HG03342 (cell line): Measurements from ENCODE around the gene C22orf23.

Experiments used
- ATAC-seq: cut with Tn5 transposase; IDR thresholded peaks from one replicate; pipeline ENCODE4 v1.9.1; 2021; ENCODE audit warnings: mild to moderate bottlenecking, moderate library complexity; ENCODE audit not compliant: unreplicated experiment

C22orf23 gene

DNA sequence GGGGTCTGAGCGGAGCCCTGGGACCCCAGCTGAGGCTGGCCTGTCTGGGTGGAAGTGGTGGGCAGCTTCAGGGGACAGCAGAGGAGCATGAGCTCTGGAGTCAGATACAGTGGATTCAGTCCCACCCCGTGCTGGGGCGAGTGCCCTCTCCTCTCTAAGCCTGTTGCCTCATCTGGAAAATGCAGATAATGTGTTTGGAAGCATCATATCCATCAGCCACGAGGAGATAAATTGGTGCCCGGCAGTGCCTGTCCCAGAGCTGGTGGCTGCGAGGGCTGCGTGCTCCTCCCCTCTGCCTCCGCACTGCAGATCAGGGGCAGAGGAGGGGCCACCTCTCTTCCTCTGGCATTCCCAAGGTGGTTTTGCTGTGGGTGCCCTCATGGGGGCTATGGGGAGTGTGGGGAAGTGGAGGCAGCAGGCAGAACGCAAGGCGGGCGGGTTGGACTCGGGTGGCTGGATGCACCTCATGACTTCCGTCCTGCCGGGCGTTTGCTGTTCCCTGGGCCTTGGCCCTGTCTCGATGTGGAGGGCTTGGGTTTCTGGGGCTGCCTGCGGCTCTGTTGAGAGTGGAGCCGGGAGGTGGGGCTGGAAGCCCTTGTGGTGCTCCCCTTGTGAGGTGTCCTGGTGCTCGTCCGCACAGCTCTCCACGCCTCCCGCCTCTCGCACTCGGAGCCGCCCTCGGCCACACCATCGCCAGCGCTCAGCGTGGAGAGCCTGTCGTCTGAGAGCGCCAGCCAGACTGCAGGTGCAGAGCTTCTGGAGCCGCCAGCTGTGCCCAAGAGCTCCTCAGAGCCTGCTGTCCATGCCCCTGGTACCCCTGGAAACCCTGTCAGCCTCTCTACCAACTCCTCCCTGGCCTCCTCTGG lies 26.4 kb downstream of the C22orf23 start:
- ATAC-seq, result no peak

GRCh38 chr22:37926358-37926757 lies 27.0 kb downstream of the C22orf23 start:
- no peak for ATAC-seq

DNA sequence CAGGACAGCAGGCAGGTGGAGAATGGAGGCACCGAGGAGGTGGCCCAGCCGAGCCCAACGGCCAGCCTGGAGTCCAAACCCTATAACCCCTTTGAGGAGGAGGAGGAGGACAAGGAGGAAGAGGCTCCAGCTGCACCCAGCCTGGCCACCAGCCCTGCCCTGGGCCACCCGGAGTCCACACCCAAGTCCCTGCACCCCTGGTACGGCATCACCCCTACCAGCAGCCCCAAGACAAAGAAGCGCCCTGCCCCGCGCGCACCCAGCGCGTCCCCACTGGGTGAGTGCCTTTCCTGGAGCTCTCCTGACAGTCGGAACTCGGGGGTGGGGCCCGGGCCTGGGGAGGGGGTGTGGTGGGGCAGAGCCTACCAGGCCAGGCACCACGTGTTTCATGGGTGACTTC lies 27.6 kb downstream of the C22orf23 start:
- ATAC-seq, result no peak

DNA sequence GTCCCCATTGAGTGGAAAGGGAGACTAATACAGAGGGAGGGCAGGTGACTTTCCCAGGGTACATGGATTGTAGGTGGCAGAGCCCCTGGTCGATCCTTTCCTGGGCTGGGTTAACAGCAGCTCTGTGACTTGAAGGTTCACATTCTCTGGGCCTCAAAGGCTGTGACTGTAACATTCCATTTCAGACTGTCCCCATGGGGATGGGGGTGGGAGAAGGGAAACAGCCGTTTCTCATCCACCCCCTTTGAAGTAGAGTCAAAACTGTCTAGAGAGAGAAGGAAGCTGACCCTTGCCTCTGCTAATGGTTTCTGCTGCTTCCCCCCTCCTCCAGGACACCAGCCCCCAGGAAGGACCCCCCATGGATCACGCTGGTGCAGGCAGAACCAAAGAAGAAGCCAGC lies 28.1 kb downstream of the C22orf23 start:
- ATAC-seq, result no peak

DNA sequence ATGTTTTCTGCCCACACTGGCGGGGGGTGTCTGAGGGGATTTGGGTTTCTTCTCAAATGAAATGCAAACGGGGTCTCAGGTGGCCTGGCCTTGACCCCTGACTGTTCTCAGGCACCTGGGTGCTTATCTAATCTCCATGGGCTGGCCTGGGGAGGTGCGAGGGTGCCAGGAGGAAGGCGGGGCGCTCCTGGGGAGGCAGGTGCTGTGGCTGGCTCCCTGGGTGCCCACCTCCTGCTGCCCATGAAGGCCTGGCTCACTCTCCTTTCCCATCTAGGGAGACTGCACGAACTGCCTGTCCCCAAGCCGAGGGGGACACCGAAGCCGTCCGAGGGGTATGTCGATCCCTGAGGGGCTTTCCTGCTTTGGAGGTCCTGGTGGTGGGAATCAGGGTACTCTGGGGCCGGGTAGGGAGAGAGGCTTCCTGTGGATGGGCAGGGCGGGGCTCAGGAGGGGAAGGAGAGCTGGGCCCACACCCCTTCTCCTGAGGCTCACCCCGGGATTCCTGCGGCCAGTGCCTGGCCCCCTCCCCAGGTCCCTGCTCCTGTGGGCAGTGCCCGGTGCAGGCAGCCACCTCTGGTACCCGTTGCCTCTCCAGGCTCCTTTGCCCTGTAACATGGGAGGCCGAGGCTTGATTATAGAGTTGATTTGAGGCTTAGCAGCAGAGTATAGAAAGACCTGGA lies 28.9 kb downstream of the C22orf23 start:
- ATAC-seq, result no peak

GRCh38 chr22:37923927-37924326 lies 29.5 kb downstream of the C22orf23 start:
- ATAC-seq, result no peak

DNA sequence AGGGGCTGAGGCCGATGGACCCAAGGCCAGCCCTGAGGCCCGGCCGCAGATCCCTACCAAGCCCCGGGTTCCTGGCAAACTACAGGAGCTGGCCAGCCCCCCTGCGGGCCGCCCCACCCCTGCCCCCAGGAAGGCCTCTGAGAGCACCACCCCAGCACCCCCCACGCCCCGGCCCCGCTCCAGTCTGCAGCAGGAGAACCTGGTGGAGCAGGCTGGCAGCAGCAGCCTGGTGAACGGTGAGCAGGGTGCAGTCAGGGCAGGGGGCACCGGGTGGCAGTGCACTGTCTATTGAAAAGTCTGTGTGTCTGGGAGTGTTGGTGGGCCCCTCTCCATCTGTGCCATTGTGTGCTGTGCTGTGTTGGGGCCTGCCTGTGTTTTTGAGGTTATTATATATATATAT lies 31.2 kb downstream of the C22orf23 start:
- no peak for ATAC-seq

DNA sequence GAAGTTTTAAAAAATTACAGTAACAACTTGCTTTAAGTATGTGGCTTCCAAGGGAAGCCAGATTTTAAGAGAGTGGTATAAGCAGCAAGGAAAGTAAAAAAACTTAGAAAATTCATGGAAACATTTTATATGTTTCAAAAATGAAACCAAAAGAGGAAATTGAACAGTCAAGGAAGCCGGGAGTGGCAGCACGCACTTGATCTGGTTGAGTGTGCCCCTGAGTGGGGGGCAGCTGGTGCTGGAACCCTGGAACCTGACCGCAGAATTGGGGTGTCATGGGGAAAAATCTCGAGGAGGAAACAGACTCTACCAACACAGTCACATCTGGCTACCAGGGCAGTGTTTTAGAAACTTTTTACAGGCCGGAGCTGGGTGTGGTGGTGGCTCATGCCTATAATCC lies 33.3 kb downstream of the C22orf23 start:
- ATAC-seq, result no peak

- no peak for ATAC-seq
Measured at GRCh38 chr22:37918580-37919270, 34.7 kb downstream of the C22orf23 start.

GRCh38 chr22:37917874-37918548 lies 35.4 kb downstream of the C22orf23 start:
- ATAC-seq, result no peak

DNA sequence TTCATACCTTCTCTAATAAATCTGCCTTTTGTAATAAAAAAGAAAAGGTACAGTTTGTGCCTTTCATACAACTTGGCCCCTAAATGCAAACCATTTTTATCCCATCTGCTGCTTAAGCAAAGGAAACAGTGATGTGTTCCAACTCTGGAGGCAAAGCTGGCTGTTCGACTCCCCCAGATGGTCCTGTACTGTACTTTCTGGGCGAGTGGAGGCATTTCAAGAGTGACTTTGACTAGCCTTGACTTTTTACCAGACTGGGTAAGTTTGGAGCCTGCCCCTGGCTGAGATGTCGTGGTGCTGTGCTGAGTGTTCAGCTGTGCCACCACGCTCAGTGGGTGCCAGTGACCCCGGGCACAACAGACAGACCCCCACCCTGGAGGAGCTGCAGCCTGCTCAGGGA lies 37.1 kb downstream of the C22orf23 start:
- no peak for ATAC-seq

DNA sequence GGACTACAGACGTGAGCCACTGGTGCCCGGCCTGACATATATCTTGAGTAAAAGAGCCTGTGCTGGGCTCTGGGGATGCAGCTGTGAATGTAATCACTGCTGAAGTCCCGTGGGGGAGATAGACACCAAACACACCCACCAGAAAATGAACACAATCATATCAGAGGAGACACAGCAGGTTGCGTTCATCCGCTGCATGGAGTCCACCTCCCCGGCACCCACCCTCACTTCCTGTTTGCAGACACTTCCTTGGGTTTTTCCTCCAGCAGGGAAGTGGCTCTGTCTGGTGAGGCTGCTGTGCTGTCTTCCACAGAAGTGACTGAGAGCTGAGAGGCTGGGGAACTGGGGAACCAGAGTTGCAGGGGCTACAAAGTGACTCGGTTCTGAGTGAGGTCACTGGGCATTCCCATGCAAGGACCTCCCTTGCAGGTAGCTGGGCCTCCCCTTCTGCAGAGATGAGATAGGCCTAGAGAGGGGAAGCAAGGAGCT lies 40.1 kb downstream of the C22orf23 start:
- ATAC-seq, result no peak

DNA sequence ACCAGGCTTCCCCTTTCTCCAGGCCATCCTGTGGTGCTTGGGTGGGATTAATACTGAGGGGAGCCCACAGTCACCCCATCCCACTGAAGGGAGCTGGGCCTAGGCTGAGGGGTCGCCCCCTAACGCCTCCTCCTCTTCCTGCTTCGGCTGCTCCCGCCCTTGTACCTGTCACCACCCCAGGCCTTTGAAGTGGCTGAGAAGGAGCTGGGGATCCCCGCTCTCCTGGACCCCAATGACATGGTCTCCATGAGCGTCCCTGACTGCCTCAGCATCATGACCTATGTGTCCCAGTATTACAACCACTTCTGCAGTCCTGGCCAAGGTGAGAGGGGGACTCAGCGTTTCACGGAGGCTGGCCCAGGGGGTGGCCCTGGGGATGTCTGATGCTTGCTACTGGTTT lies 41.2 kb downstream of the C22orf23 start:
- ATAC-seq, result no peak

DNA sequence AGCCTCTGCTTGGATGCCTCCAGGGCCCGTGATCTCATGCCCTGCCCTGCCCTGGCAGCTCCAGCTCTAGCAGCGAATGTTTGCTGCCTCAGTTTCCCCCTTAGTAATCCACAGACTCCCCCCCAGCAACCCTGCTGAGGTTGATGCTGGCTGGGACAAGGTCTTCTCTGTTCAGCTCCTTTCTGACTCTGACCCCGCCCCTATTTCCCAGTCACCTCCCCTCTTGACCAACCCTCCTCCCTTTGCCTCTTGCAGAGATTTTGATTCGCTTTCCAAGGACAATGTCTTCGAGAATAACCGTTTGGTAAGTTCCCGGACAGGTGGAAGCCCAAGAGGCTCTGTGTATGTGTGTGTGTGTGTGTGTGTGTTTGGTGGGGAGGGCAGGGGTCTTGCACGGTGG lies 41.7 kb downstream of the C22orf23 start:
- ATAC-seq, result no peak

DNA sequence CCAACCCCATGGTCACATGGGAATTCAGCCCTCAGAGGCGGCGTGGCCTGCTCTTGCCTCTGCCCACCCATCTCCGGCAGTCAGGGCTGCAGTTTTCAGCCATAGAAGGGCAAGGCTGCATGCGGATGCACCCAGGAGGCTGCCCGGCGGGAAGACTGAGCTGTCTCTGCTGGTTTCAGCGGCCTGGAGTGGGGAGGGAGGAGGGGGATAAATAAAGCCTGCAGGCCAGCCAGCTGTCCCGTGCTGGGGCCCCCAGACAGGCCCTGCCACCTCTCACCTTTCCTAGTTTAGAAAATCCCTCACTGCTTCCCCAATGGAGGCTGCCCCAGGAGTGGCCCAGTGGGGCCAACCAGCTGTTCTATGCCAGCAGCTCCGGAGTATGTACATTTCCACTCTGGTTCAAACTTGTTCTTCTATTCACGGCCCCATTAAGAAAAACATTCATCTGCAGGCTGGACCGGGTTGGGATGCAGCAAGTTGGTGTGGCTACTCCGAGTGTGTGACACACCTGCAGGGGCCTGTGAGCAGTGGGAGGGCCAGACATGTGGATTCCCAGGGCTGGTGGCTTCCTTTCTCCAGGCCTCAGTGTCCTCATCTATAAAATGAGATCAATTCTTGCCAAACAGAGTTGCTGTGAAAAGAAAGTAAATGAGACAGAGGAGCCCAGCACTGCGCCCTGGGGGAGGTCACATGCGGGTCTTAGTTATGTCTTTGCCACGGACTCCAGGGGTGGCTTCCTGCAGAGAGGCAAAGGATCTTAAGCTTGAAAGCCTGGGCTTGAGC lies 42.3 kb downstream of the C22orf23 start:
- no peak for ATAC-seq

DNA sequence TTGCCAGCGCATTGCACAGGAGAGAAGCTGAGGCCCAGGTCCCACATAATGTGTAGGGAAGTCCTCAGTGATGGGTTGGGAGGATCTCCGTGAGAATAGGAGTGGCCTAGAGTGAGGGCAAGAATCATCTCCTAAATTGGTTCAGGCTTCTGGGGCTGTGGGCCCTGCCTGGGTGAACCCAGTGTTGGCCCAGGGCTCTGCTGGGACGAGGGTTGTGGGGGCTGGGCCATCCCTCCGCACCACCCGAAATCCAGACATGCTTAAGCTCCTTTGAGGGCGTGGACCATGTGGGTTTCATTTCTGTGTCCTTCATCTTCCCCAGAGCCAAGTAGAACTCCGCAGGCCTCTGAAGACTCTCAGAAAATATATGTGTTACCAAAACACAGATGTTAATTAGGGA lies 43.6 kb downstream of the C22orf23 start:
- ATAC-seq, result no peak

- no peak for ATAC-seq
Measured at GRCh38 chr22:37907036-37907954, 46.1 kb downstream of the C22orf23 start.

GRCh38 chr22:37906364-37907008 lies 46.9 kb downstream of the C22orf23 start:
- ATAC-seq, result peak; percentile 18
